HepG2 (cell line): ENCODE data around the gene TTC19. TPM values are rescaled to one million over a fixed set of nuclear protein-coding genes. Genes with fewer than 3 reads are reported as not detected.
A peak's percentile ranks its signal among the peaks of the same experiment; 100 is the strongest.

ENCODE experiments used
- ARID4A ChIP-seq: sonication (generic); formaldehyde crosslinking; IDR thresholded peaks from 2 replicates; pipeline ENCODE4 v1.5.0; 2020; ENCODE audit warnings: mild to moderate bottlenecking, missing genetic modification reagents, borderline replicate concordance
- ATF6 ChIP-seq: sonication (generic); formaldehyde crosslinking; conservative IDR thresholded peaks from 2 replicates; pipeline ENCODE4 v1.4.0; 2020; ENCODE audit warnings: missing genetic modification reagents
- E2F1 ChIP-seq: sonication (generic); formaldehyde crosslinking; IDR thresholded peaks from 2 replicates; pipeline ENCODE4 v1.5.0; 2020; ENCODE audit warnings: missing genetic modification reagents
- MYC ChIP-seq: sonication (generic); formaldehyde crosslinking; IDR thresholded peaks from 2 replicates; pipeline ENCODE4 v1.9.0; 2021; ENCODE audit warnings: missing genetic modification reagents, borderline replicate concordance
- NFATC3 ChIP-seq: sonication (generic); formaldehyde crosslinking; IDR thresholded peaks from 2 replicates; pipeline ENCODE4 v1.5.1; 2020; ENCODE audit warnings: mild to moderate bottlenecking, missing genetic modification reagents
- PCBP1 ChIP-seq: fragments of 200-400 bp; formaldehyde crosslinking; IDR thresholded peaks from 2 replicates; pipeline ENCODE4 v1.6.1; 2017; ENCODE audit warnings: mild to moderate bottlenecking, low read depth, low read length, borderline replicate concordance
- PCBP2 ChIP-seq: fragments of 200-400 bp; formaldehyde crosslinking; optimal IDR thresholded peaks from 2 replicates; pipeline ENCODE3; 2018; ENCODE audit warnings: low read length, low read depth; ENCODE audit not compliant: poor library complexity, severe bottlenecking
- SAFB2 ChIP-seq: sonication (generic); formaldehyde crosslinking; IDR thresholded peaks from 2 replicates; pipeline ENCODE4 v1.5.1; 2020; ENCODE audit warnings: missing genetic modification reagents, low read depth, mild to moderate bottlenecking, borderline replicate concordance
- SNAPC2 ChIP-seq: sonication (generic); formaldehyde crosslinking; IDR thresholded peaks from 2 replicates; pipeline ENCODE4 v1.8.1; 2022; ENCODE audit warnings: mild to moderate bottlenecking, missing genetic modification reagents
- SP5 ChIP-seq: IDR thresholded peaks from 2 replicates; pipeline ENCODE4 v1.6.1; 2016; ENCODE audit warnings: low read depth, borderline replicate concordance
- SSRP1 ChIP-seq: IDR thresholded peaks from 2 replicates; pipeline ENCODE4 v1.6.1; 2016; ENCODE audit warnings: control low read depth
- TEAD3 ChIP-seq: optimal IDR thresholded peaks from 2 replicates; pipeline ENCODE3; 2016; ENCODE audit warnings: borderline replicate concordance
- TGIF2 ChIP-seq: IDR thresholded peaks from 2 replicates; pipeline ENCODE4 v1.6.1; 2016; ENCODE audit warnings: control low read depth, missing compliant biosample characterization
- THAP11 ChIP-seq: IDR thresholded peaks from 2 replicates; pipeline ENCODE4 v1.6.1; 2016; ENCODE audit warnings: missing biosample characterization, missing genetic modification reagents
- ZBTB39 ChIP-seq: sonication (generic); formaldehyde crosslinking; IDR thresholded peaks from 2 replicates; pipeline ENCODE4 v1.5.0; 2020; ENCODE audit warnings: missing genetic modification reagents
- ZNF10 ChIP-seq: sonication (generic); formaldehyde crosslinking; IDR thresholded peaks from 2 replicates; pipeline ENCODE4 v1.4.0; 2020; ENCODE audit warnings: mild to moderate bottlenecking, low read depth, missing genetic modification reagents, borderline replicate concordance
- ZNF333 ChIP-seq: sonication (generic); formaldehyde crosslinking; IDR thresholded peaks from 2 replicates; pipeline ENCODE4 v1.4.0; 2020; ENCODE audit warnings: mild to moderate bottlenecking, missing genetic modification reagents, borderline replicate concordance
- ZNF431 ChIP-seq: sonication (generic); formaldehyde crosslinking; IDR thresholded peaks from 2 replicates; pipeline ENCODE4 v1.9.0; 2022; ENCODE audit warnings: missing genetic modification reagents, low read depth, mild to moderate bottlenecking, borderline replicate concordance
- ZNF460 ChIP-seq: sonication (generic); formaldehyde crosslinking; IDR thresholded peaks from 2 replicates; pipeline ENCODE4 v1.5.1; 2020; ENCODE audit warnings: missing genetic modification reagents, mild to moderate bottlenecking, borderline replicate concordance
- ZNF513 ChIP-seq: sonication (generic); formaldehyde crosslinking; conservative IDR thresholded peaks from 2 replicates; pipeline ENCODE4 v1.5.0; 2020; ENCODE audit warnings: missing genetic modification reagents
- polyA plus RNA-seq, 8 experiments: library from polyadenylated mRNA; depleted of rRNA in 3 of 8; stranded (reverse) in 7 of 8; unstranded in 1 of 8; fragments of >200 nt; fragmentation: Illumina TruSeq in 4 of 8; extraction: Trizol in 4 of 8; gene quantifications; 2 replicates each; pipeline versions ENCODE4 v1.2.1 to v1.2.3, GENCODE V29; 2011 to 2016; ENCODE audit warnings: low read depth in 4 of 8, missing spikeins in 1 of 8, mixed read lengths in 1 of 8; ENCODE audit not compliant: insufficient read depth in 1 of 8
- total RNA-seq, 5 experiments: library from RNA; depleted of rRNA; stranded (reverse); fragments of >200 nt; fragmentation: Illumina TruSeq; extraction: Trizol; gene quantifications; 2 replicates each; pipeline ENCODE4 v1.2.3, GENCODE V29; 2016; ENCODE audit warnings: low read depth in 1 of 5

TTC19 gene
- total and polyA plus RNA-seq, 2 of the 13 experiments (the other 11 are each of a cell fraction or from before 2014, with no cell fraction given) = 4.4 to 24.3 TPM

GRCh38 chr17:15966879-15967248, 32.8 kb upstream of the TTC19 start (continued):
- no peak for TF ChIP-seq SAFB2
- 0 out of 2 replicates have a peak, but pooled peaks have one; percentile 46 for TF ChIP-seq TGIF2 (CRISPR knock-in tag)
- no peak for TF ChIP-seq E2F1
- no peak for TF ChIP-seq ZNF10 (CRISPR knock-in tag)
- TF ChIP-seq ZBTB39 (CRISPR knock-in tag) = no peak
- TF ChIP-seq ZNF431 (CRISPR knock-in tag) = 0 out of 2 replicates have a peak, but pooled peaks have one; percentile 16
- no peak for TF ChIP-seq ZNF333 (CRISPR knock-in tag)
- no peak for TF ChIP-seq SSRP1 (CRISPR knock-in tag)
- peak; percentile 35; the same call in 1 of the 2 replicates for TF ChIP-seq MYC (CRISPR knock-in tag)
- TF ChIP-seq THAP11 (CRISPR knock-in tag) = no peak
- peak; percentile 62 for TF ChIP-seq TEAD3 (CRISPR knock-in tag)
- no peak for TF ChIP-seq PCBP1
- no peak for TF ChIP-seq ATF6 (CRISPR knock-in tag)
- peak; percentile 53; the same call in 1 of the 2 replicates for TF ChIP-seq ARID4A (CRISPR knock-in tag)
- no peak for TF ChIP-seq NFATC3 (CRISPR knock-in tag)
- TF ChIP-seq ZNF513 = no peak
- TF ChIP-seq ZNF460 (CRISPR knock-in tag) = no peak
- TF ChIP-seq PCBP2 = no peak
- no peak for TF ChIP-seq SNAPC2
- TF ChIP-seq SP5 (CRISPR knock-in tag) = peak; percentile 66
